LoVo (cell line): ENCODE results near the gene ERRFI1.
A peak's percentile ranks its signal among the peaks of the same experiment; 100 is the strongest.

Experiments used
- DNase-seq: peaks from one replicate; pipeline ENCODE4 v3.0.0-alpha.2; 2016; ENCODE audit warnings: low spot score

The ERRFI1 gene

DNA sequence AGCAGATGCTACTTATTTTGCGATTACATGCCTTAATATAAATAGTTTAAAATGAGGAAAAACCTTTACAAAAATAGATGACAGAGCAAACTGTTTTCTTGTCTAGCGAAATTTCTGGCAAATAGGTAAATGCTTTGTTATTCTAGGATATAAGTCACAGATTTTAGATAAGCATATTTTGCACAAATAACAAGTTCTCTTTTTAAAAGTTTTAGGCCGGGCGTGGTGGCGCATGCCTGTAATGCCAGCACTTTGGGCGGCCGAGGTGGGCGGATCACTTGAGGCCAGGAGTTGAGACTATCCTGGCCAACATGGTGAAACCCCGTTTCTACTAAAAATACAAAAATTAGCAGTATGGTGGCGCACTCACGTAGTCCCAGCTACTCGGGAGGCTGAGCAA is 20.3 kb upstream of the ERRFI1 start:
- DNase-seq = no peak

DNA sequence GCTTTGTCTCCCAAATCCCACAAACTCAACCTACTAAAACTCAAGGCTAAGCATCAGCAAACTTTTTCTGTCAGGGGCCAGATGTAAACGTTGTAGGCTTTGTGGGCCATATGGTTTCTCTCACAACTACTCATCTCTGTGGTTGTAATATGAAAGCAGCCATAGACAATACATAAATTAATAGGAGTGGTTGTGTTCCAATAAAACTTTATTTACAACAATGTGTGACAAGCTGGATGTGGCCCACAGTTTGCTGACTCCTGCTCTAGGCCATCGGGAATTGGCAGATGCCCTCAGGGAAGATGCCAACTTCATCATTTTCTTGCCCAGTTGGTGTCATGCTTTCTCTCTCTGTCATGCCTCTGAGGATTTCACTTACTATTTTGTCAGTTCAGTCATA is 17.5 kb upstream of the ERRFI1 start:
- DNase-seq = no peak

DNA sequence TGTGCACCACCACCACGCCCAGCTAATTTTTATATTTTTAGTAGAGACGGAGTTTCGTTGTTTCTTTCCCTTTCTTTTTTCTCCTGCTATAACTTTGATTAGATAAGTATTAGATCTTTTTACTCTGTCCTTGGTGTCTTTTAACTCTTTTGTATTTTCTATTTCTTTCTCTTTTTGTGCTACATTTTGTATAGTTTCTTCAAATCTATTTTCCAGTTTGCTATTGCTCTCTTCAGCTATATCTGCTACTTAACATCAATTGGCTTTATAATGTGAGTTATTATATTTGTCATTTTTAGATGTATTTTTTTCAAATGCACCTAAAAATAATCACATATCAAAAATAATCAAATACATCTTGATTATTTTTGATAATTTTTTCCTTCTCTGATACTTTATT is 16.0 kb upstream of the ERRFI1 start:
- no peak for DNase-seq

DNA sequence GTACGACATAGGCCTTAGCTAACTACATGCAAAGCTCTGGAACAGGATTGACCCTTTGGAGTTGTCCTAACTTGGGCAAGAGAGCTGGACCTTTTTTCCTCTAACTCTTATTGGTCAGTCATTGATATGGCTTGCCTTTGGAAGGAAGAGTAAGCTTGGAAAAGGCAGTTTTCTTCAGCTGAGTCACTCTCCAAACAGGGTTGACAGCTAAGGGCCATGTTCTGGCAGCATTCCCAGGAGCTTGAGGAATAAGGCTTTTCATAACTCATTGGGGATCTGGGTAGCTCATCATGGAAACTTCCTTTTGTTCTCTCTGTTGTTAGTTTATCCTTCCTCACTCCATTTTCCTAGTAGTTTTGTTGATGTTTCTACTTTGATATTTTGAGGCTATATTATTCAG is 14.5 kb upstream of the ERRFI1 start:
- peak; percentile 94 for DNase-seq

DNA sequence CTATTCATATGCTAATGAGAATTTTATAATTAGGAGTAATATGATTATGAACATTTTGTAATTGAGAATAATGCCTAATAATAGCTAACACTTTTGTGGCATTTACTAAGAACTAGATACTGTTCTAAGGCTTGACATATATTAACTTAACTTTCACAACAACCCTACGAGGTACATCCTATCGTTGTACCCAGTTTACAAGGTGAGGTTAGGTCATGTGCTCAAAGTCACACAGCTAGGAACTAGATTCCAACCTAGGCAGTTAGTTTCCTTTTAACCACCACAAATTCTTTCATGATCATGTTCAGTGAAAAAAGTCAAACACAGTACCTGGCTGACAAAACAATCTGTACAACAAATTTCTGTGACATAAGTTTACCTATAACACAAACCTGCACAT is 13.0 kb upstream of the ERRFI1 start:
- no peak for DNase-seq

DNA sequence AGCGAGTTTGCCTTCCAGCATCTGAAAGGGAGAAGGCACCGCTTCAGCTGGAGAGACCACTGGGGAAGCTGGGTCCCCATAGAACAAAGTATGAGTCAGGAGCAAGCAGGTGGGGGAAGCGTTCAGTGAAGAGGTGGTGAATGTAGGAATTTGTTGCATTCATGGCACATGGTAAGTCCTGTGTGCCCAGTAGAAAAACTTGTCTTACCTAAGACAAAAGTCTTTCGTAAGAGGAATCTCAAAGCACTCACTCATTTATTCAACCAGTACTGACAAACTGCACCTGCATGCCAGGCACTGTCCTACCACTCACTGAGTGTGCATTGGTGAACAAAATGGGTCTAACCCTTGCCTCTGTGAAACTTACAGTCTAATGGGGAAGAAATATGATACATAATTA is 9.2 kb upstream of the ERRFI1 start:
- no peak for DNase-seq

DNA sequence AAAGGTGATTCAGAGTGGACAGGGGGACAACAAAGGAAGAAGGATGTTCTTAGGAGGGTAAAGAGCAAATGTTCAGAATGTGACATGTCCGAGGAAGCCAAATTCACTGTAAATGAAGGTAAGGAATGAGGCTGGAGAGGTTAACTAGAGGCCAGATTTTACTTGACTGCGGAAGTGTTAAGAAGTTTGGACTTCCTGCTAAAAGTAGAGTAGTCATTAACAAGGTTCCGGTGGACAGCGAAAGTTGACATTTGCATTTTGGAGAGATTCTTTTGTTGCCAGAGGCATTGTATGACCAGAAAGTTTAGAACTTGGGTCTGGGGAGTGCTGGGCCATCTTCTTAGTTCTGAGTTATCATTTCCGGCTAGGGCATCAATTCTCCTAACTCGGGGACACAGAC is 7.2 kb upstream of the ERRFI1 start:
- no peak for DNase-seq

DNA sequence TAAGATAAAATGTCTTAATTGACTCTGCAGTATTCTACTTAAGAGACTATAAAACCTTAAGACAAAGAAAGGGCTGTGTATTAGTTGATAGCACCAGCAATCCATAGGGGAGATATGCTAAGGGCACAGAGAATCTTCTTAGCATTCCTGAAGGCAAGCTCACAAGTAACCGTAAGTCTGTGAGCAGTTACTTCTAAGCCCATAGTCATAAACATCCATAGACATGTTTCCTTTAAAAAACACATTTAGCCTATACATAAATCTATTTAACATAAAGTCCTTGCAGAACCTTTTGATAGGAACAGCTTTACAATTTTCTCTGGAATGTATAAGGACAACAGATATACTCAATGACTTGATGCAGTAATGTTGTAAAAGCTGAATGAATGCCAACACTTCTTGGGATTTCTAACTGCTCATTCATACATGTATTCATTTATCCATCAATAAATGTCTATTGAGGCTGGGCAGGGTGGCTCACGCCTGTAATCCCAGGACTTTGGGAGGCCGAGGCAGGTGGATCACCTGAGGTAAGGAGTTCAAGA is 6.3 kb upstream of the ERRFI1 start:
- no peak for DNase-seq

DNA sequence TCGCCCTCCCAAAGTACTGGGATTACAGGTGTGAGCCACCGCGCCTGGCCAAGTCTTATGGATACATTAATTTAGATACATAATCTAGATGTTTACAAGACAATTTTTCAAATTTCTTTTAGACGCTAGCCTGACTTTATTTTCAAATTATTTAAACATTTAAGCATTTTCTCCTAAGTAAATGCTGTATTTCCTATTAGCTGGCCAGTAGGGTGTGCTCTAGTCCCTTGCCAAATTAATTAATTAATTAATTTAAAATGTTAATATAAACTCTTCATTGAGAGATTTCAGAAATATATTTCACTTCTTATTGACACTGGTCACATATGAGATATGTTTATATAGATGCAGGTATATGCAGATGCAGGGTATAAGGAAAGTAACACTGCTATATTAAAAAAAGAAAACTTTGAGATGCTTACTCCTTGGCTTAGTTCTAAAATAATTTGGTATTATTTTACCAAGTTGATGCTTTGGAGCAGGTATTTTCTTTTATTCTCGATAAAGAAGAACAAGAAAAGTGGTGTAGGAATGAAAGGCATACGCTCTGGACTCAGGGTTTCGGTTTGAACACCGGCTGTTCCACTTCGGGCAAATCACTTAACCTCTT is 5.2 kb upstream of the ERRFI1 start:
- DNase-seq = peak; percentile 64

DNA sequence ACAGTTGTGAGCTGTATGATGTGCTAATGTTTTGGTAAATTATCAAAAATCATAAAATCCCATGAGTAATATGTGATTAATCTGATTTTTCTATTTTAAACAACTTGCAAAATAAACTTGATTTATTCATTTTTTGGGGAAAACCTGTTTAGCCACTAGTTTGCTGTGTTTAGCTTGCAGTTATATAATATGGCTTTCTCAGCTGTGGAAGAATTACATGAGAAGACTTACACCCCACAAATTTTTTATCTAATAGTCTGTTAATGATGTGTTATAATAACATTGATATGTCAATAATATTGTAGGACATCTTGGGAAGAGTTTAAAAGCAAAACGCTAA is 2.4 kb upstream of the ERRFI1 start:
- no peak for DNase-seq

DNA sequence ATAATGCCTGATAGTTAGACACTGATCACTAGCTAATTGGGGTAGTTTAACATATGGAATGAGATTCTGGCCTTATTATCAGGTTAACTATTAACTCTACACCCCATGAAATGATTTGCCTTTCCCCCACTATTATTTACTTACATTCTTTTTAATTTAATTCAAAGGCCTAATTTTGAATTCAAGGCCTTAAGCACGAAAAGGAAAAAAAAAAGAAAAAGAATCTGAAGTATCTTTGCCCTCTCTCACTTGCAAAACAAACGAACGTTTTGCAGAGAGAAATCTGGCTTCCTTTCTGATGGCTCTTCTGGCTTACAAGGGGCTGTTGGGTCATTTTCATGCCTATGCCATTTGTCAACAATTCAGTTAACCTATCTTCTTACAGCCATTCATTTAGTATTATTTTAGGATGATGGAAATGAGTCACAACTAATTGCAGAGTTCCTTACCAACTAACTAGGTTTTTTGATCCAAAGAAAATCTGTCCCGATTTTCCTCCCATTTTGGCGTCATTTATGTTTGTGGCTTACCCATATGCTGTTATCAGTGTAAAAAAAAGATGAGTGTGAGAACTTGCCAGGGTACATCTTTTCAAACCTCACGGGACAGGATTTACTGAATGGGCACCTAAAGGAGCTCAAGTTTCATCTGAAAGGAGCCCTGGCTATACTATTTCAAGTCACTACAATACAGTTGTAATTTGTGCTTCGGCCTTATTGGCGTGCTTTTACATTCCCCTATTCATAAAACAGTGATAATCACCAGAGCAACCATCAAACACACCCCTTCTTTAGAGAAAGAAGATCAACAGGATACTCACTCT is 1.9 kb upstream of the ERRFI1 start:
- no peak for DNase-seq

DNA sequence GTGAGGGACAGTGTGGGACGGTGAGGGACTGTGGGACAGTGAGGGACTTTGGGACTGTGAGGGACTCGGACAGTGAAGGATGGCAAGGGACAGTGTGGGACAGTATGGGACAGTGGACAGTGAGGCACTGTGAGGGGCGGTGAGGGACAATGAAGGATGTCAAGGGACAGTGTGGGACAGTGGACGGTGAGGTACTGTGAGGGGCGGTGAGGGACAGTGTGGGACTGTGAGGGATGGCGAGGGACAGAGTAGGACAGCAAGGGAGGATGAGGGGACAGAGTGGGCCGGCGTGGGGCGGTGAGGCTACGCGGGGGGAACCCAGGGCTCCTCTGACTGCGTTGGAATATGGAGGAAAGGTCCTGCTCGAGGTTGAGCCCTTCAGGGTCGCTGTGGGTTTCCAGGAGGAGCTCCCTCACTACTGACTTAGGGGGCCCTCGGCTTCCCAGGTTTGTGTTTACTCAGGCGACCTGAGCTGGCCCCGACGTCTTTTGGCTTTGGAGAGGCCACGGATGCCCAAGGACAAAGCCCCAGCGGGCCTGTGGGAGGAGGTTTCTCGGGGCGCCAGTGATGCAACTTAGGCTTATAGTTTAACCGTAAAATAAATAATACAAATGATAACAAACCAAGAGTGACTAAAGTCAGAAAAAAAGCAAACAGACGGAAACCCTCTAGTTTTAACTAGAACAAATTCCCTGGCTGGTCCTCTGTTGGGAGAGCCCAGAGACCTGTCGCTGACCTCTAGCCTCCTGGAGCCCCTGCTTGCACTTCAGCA is 1.1 kb upstream of the ERRFI1 start:
- no peak for DNase-seq

DNA sequence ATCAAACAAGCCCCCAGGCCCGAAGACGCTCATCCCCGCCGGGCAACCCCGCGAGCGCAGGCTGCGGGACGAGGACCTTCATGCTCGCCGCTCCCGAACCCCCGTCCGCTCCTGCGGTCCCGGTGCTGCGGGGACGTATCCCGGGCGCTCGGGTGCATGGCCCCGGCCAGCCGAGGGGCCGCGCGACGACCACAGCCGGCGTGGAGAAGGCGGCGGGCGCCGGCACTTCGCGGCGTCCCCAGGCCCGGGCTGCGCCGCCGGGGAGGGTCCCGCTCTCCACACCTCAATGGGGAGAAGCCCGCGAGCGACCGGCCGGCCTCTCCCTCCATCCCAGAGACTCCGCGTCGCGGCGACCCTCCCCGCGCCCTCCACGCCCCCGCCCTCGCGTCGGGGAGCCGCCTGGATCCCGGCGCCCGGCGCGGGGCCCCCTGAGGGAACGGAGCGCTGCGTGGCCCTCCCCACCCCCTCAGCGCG is 401 bp downstream of the ERRFI1 start:
- no peak for DNase-seq

DNA sequence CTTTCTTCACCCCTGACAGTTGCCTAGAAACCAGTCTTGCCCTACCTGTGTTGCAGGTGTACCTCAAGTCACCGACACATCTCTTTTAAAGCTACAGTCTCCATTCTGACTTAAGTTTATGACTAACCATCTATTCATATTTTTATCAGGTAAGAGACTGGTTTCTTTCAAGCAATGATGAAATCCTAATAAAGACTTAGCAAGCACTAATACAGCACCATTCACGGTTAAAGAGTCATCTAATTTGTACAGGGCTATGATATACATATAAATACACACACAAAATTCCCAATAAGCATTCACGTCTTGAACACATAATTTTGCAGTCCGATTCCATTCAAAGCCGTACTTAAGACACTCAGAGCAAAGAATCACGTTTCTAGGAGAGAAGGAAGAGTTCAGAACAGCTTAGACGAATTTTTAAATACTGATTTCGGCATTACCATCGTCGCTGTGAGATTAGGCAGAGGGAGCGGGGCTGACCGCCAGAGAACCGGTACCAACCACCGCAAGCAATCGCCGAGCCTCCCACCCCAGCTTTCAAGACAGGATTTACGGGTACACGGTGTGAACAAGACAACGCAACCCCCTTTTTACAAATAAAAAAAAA is 943 bp downstream of the ERRFI1 start:
- DNase-seq = no peak

DNA sequence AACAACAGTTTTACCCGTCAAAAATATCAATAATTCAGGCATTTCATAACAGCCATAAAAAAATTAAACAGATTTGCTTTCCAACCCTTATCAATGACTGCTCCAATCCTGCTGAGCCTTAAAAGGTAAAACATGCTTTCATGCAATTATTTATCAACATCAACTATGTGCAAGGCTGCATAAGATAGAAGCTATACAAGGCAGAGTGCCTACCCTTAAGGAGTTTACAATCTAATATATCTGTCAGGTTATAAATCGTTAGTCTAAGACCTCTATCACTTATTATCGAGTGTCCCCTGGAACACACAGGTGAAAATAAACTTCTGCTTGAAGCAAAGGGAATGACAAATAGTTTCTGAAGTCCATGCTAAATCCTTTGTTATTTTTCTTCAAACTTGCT is 1.8 kb downstream of the ERRFI1 start:
- no peak for DNase-seq

DNA sequence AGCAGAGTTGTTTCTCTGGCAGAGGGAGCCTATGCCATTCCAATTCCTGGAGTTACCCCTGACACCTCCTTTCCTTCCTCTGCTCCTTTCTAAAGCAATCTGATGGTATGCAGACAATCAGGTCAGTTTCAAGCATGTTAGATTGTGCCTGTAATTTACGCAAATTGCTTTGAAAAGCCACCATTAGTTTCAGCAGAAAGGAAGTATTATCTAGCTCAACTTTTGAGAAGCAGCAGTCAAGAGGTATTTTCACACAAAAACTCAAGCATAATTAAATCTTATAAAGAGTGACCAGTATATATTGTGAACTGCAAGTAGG is 2.2 kb downstream of the ERRFI1 start:
- DNase-seq = no peak

DNA sequence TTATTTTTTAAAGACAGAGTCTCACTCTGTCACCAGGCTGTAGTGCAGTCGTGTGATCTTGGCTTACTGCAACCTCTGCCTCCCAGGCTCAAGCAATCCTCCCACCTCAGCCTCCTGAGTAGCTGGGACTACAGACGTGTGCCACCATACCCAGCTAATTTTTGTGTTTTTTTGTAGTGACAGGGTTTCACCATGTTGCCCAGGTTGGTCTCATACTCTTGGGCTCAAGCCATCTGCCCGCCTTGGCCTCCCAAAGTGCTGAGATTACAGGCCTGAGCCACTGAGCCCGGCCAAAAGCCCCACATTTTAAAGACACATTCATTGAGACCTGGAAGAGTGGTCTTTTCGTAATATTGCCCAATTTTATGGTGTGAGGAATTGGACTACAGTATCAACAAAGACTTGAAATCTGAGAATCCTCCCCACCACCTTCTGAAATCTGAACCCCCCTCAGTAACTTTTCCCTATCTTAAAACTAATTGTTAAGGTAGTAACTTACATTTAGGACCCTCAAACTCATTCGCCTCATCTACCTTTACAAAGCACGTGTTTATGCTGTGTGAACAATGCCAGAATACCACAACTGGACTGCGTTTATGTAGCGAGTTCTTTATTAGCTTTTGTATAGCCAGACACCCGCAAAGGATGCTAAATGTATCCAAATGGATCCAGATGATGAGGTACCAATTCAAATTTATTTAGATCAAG is 2.7 kb downstream of the ERRFI1 start:
- no peak for DNase-seq

DNA sequence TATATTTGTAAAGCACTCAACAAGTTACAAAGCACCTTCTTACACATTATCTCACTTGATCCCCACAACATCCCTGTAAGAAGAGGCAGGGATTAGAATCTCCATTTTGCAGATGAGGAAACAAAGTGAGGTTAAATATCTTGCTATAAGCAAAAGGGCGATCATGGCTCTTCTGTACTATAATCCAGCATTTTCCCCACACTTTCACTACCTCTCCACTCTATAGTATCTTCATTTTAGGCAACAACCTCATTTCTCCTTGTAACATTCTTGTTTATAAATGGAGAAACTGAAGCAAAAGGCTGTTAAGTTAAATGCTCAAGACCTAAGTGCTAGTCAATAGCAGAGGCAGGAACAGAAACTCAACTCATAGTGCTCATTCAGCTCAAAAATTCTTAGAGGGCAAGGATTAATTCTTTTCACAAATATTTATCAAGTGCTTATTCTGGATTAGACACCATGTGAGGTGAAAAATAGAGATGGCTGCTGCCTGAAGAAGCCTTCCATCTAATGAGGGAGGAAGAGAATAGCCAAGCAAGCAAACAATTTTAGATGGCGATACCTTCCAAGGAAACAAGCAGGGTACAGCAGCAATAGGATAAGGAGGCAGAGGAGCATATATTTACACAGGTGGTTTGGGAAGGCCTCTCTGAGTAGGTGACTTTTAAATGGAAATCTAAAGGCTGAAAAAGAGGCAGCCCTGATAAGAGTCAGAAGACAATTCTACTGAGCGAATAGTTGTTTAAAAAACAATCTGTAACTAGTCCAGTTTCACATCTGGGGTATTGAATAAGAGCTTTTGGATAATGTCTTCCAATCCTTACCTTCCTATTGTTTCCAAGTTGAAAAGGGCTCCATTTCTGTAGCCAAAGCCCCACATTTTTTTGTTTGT is 3.5 kb downstream of the ERRFI1 start:
- DNase-seq = no peak

DNA sequence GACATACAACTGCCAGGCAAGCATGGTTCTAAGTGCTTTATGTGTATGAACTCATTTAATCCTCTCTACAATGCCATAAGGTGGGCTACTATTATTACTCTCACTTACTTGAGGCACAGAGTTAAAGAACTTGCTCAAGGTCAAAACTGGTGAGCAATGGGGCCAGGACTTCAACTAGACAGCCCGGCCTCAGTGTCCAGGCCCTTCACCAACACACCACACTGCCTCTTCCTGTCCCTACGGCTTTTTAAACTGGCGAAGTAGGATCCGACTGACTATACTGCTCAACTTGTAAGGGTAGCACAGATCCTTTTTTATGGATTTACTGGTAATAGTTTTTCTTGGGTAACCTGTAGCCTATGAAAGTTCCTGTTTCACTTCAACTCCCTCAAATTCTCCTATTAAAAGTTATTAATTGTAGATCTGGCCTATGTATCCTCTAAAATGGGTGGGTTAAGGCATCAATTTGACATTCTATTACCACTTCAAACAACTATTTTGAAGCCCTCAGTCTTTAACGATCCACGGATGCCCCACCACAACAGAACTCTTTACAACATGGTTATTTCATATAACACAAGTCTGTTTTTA is 4.3 kb downstream of the ERRFI1 start:
- DNase-seq = no peak

DNA sequence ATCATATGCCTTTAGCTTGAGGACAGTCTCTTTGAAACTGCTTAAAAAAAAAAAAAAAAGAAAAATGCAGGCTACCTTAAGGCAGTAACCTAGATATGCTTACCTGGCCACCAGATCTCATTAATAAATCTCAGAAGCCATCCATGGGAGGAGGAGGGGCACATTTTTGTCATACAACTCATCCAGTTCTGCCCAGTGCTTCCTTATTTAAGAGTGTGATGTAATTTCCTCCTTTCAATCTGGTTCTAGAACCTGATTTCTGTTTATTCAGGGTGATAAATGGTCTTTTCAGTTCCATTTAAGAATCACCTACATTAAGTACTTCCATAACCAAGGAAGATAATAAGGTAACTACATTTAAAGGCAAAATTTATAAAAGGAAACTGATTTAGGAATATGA is 6.1 kb downstream of the ERRFI1 start:
- DNase-seq = peak; percentile 87

DNA sequence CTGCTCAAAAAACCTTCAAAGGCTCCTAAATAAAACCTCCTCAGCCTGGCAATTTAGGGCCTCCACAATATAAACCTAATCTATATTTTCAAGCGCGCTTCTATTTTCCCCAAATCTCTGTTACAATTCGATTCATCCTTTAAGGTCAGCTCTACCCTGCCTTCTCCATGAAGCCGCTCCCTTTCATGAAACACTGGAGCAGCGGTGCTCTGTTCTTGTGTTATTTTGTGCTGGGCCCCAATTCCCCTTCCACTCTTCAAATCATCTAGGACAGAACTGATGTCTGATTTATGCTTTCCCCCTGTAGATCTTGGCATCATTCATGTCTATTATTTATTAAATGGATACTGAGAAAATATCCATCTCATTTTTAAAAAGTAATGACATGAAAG is 6.9 kb downstream of the ERRFI1 start:
- no peak for DNase-seq
